G401 (cell line): Measurements from ENCODE around the gene AK8. TPM values are rescaled to one million over a fixed set of nuclear protein-coding genes. Genes with fewer than 3 reads are reported as not detected.

Source experiments
- DNase-seq: peaks from one replicate; pipeline ENCODE4 v3.0.0-alpha.2; 2015; ENCODE audit warnings: low spot score
- in situ Hi-C: cut with HindIII; loops from 2 replicates; pipeline ENCODE4 v1.10.0; 2016; ENCODE audit warnings: low sequenced_read_pairs, mixed read lengths
- total RNA-seq: library from RNA; depleted of rRNA; stranded (reverse); fragments of >200 nt; shearing (Covaris generic); gene quantifications from 2 replicates; pipeline ENCODE4 v1.2.3, GENCODE V29; 2014

Gene AK8
- total RNA-seq, 1 experiment from 2014 or later = 3.6 TPM

- DNase-seq = no peak
- in situ Hi-C loops = no loop called here
These were observed 14.3 kb upstream of the AK8 start for GRCh38 chr9:132892400-132892799.

GRCh38 chr9:132888151-132888550 is 10.1 kb upstream of the AK8 start:
- DNase-seq = no peak
- in situ Hi-C loops = no loop called here

- DNase-seq = no peak
- in situ Hi-C loops = no loop called here
These were observed 9.4 kb upstream of the AK8 start for GRCh38 chr9:132887181-132888120.

- in situ Hi-C loops = no loop called here
- no peak for DNase-seq
These were observed 8.2 kb upstream of the AK8 start for GRCh38 chr9:132886334-132886725.

- in situ Hi-C loops = no loop called here
- DNase-seq = no peak
These were observed 7.7 kb upstream of the AK8 start for GRCh38 chr9:132885720-132886333.

- DNase-seq = no peak
- in situ Hi-C loops = no loop called here
These were observed 5.5 kb upstream of the AK8 start for GRCh38 chr9:132883349-132884294.

- in situ Hi-C loops = no loop called here
- DNase-seq = no peak
These were observed 4.5 kb upstream of the AK8 start for GRCh38 chr9:132882616-132883015.

- in situ Hi-C loops = no loop called here
- DNase-seq = no peak
These were observed 3.7 kb upstream of the AK8 start for GRCh38 chr9:132881826-132882225.

GRCh38 chr9:132880324-132880661 is 2.2 kb upstream of the AK8 start:
- DNase-seq = peak; percentile 19
- in situ Hi-C loops = no loop called here

GRCh38 chr9:132879457-132880323 is 1.6 kb upstream of the AK8 start:
- DNase-seq = no peak
- in situ Hi-C loops = no loop called here

GRCh38 chr9:132878695-132879456 is 792 bp upstream of the AK8 start, which contains the start of gene SPACA9:
Gene SPACA9, plus strand, starts transcription at chr9:132878898. Its CDS starts 5,050 bp downstream, at chr9:132883948.
- DNase-seq = peak; percentile 51
- in situ Hi-C loops = no loop called here

GRCh38 chr9:132877458-132877823 is 643 bp downstream of the AK8 start:
- DNase-seq = no peak
- in situ Hi-C loops = no loop called here

GRCh38 chr9:132876849-132877248 is 1.2 kb downstream of the AK8 start:
- in situ Hi-C loops = no loop called here
- DNase-seq = no peak

GRCh38 chr9:132875159-132875558 is 2.9 kb downstream of the AK8 start:
- no peak for DNase-seq
- in situ Hi-C loops = no loop called here

GRCh38 chr9:132873403-132873802 is 4.7 kb downstream of the AK8 start:
- in situ Hi-C loops = no loop called here
- no peak for DNase-seq

GRCh38 chr9:132869266-132869665 is 8.8 kb downstream of the AK8 start:
- in situ Hi-C loops = no loop called here
- no peak for DNase-seq

GRCh38 chr9:132866898-132867297 is 11.2 kb downstream of the AK8 start:
- no peak for DNase-seq
- in situ Hi-C loops = no loop called here

GRCh38 chr9:132864691-132865090 is 13.4 kb downstream of the AK8 start:
- in situ Hi-C loops = no loop called here
- DNase-seq = peak; percentile 67
